Measurements from ENCODE around the gene MYH6.

- no peak for TF ChIP-seq CTCF (IDR thresholded peaks at IDR 0.05 in 8 of 11, conservative IDR thresholded peaks at IDR 0.05 in 3 of 11)
- TF ChIP-seq POLR2A (IDR thresholded peaks at IDR 0.05): no peak
These were observed 3.0 kb downstream of the MYH6 start for GRCh38 chr14:23405096-23405495.

All from spleen (tissue), 7 donors.